Right atrium auricular region (tissue), 2 donors: ENCODE data around the gene RECK. TPM values are rescaled to one million over a fixed set of nuclear protein-coding genes. Genes with fewer than 3 reads are reported as not detected.

Experiments used
- DNase-seq: peaks from one replicate; pipeline ENCODE4 v3.0.0-alpha.2; 2019; ENCODE audit warnings: low spot score
- H3K27ac ChIP-seq, 2 donors: fragments of 200-600 bp; sonication (generic); 1 replicate in 1 of 2; 2 replicates in 1 of 2; pipeline ENCODE4 v1.5.1; 2016 to 2019
- H3K27me3 ChIP-seq, 2 donors: fragments of 200-600 bp; sonication (generic); one replicate each; pipeline versions ENCODE4 v1.5.1 to v1.6.0; 2017 to 2019
- H3K36me3 ChIP-seq: fragments of 200-600 bp; sonication (generic); one replicate; pipeline ENCODE4 v1.5.1; 2016
- H3K4me1 ChIP-seq, 2 donors: fragments of 200-600 bp; sonication (generic); one replicate each; pipeline versions ENCODE4 v1.5.1 to v1.6.0; 2017 to 2019
- H3K4me3 ChIP-seq, 2 donors: fragments of 200-600 bp; sonication (generic); 1 replicate in 1 of 2; 2 replicates in 1 of 2; pipeline ENCODE4 v1.5.1; 2017 to 2019; ENCODE audit warnings: mild to moderate bottlenecking in 1 of 2, moderate library complexity in 1 of 2
- H3K9me3 ChIP-seq, 2 donors: fragments of 200-600 bp; sonication (generic); one replicate each; pipeline ENCODE4 v1.5.1; 2019
- total RNA-seq, 2 donors: library from RNA; depleted of rRNA; stranded (reverse); fragments of >200 nt; gene quantifications; one replicate each; pipeline ENCODE4 v1.1.0, GENCODE V29; 2016
- TF ChIP-seq, protein P1 (sequence below), 2 donors: fragments of 200-600 bp; sonication (generic); IDR thresholded peaks; one replicate each; pipeline ENCODE4 v1.5.1; 2019; ENCODE audit warnings: antibody characterized with exemption in 2 of 2

RECK gene
- total RNA-seq, 2 donors from 2014 or later: 7.6 to 8.9 TPM

DNA sequence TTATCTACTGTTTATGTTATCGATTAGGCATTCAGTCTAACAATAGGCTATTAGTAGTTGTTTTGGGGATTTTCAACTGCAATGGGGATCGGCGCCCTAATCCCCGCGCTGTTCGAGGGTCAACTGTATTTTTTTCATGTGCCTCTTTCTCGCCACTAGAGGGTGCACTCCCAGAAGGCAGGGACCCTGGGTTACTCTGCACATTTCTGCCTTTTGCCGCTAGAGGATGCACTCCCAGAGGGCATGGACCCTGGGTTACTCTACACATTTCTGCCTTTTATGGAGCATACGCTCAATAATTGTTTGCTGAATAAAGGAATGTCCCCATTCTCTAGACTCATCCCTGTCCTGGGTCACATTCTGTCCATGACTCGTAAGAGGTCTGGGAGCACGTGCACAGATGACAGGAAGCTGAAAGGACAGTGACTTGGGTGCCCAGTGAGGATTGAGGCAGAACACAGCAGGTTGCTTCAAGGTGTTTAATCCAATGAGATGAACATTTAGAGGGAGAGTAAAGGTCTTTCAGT lies 27.9 kb upstream of the RECK start:
- H3K27me3 ChIP-seq: no peaks in the 10 kb centered on the region
- H3K4me1 ChIP-seq: no peaks in the 10 kb centered on the region
- peaks cover 0 to 12% of the 10 kb centered on the region in 2 donors for H3K9me3 ChIP-seq
- no peak overlapping the region for H3K4me3 ChIP-seq
- peak; percentile 71 for DNase-seq
- TF ChIP-seq, protein P1, sequence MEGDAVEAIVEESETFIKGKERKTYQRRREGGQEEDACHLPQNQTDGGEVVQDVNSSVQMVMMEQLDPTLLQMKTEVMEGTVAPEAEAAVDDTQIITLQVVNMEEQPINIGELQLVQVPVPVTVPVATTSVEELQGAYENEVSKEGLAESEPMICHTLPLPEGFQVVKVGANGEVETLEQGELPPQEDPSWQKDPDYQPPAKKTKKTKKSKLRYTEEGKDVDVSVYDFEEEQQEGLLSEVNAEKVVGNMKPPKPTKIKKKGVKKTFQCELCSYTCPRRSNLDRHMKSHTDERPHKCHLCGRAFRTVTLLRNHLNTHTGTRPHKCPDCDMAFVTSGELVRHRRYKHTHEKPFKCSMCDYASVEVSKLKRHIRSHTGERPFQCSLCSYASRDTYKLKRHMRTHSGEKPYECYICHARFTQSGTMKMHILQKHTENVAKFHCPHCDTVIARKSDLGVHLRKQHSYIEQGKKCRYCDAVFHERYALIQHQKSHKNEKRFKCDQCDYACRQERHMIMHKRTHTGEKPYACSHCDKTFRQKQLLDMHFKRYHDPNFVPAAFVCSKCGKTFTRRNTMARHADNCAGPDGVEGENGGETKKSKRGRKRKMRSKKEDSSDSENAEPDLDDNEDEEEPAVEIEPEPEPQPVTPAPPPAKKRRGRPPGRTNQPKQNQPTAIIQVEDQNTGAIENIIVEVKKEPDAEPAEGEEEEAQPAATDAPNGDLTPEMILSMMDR (IDR thresholded peaks at IDR 0.05): peak; percentile 82 to 89
- no peaks in the 10 kb centered on the region for H3K36me3 ChIP-seq
- H3K27ac ChIP-seq: no peak overlapping the region

DNA sequence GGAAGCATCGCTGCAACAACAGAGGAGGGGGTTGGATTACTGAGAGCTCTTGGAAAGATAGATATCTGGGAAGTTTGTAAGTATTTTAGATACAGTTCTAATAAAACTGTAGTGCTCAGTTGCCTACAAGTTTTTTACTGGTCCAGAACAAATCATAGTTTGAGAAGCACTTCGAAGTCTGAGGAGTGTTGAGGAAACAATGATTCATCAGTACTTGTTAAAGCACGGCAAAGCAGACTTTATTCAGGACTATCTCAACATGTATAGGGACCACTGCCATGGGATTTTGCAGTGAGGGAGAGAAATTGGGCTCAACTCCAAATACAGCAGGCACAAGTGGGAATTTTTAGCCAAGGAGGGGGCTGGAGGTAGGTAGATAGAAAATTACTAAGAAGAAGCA lies 25.3 kb upstream of the RECK start:
- DNase-seq: no peak
- TF ChIP-seq, protein P1 (IDR thresholded peaks at IDR 0.05): no peak
- H3K4me3 ChIP-seq: no peak overlapping the region
- H3K4me1 ChIP-seq: no peaks in the 10 kb centered on the region
- no peak overlapping the region for H3K27ac ChIP-seq
- no peaks in the 10 kb centered on the region for H3K27me3 ChIP-seq
- no peaks in the 10 kb centered on the region for H3K36me3 ChIP-seq
- peaks cover 0 to 2% of the 10 kb centered on the region in 2 donors for H3K9me3 ChIP-seq

GRCh38 chr9:36017278-36017677 lies 19.4 kb upstream of the RECK start:
- no peaks in the 10 kb centered on the region for H3K36me3 ChIP-seq
- no peaks in the 10 kb centered on the region for H3K9me3 ChIP-seq
- DNase-seq: no peak
- no peak overlapping the region for H3K27ac ChIP-seq
- no peaks in the 10 kb centered on the region for H3K4me1 ChIP-seq
- no peaks in the 10 kb centered on the region for H3K27me3 ChIP-seq
- TF ChIP-seq, protein P1 (IDR thresholded peaks at IDR 0.05): no peak
- H3K4me3 ChIP-seq: no peak overlapping the region

- no peak overlapping the region for H3K4me3 ChIP-seq
- no peak overlapping the region for H3K27ac ChIP-seq
- TF ChIP-seq, protein P1 (IDR thresholded peaks at IDR 0.05): no peak
- H3K27me3 ChIP-seq: no peaks in the 10 kb centered on the region
- H3K36me3 ChIP-seq: no peaks in the 10 kb centered on the region
- H3K4me1 ChIP-seq: no peaks in the 10 kb centered on the region
- no peak for DNase-seq
- no peaks in the 10 kb centered on the region for H3K9me3 ChIP-seq
Observed at GRCh38 chr9:36018129-36018528, 18.6 kb upstream of the RECK start.

DNA sequence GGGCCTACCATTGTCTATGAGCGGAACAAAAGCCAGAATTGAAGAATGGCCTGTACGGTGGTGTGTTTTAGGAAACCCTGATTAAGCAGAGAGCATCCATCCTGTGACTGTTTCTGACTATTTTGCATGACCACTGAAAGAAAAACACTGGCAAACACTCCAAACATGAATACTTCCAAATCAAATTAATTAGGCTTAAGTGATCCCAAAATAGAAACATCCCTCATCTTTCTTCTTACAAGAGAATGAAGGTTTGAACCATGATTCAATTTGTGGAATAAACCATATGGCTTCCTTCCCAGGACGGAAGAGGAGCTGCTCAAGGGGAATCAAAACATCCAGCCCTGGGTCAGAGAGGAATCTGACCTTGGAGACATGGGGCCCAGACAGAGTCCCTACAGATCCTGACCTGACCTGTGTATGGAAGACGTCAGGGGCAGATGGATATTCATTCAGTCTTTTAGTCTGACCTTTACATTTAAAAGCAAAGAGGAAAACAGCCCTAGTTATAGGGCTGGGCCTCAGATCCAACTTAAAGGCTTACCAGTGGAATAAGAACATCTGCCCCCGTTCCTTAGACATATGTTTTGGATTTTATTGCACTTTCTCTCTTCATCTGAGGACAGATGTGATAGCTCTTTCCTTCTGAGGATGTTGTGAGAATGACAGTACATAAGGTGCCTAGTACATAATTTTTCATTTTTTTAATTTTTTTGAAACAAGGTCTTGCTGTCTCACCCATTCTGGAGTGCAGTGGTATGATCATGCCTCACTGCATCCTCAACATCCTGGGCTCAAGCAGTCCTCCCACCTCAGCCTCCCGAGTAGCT lies 17.6 kb upstream of the RECK start:
- no peak overlapping the region for H3K27ac ChIP-seq

More for the DNA sequence above, 17.6 kb upstream of the RECK start:
- H3K4me3 ChIP-seq: no peak overlapping the region
- H3K36me3 ChIP-seq: no peaks in the 10 kb centered on the region
- no peaks in the 10 kb centered on the region for H3K4me1 ChIP-seq
- no peak for DNase-seq
- TF ChIP-seq, protein P1 (IDR thresholded peaks at IDR 0.05): no peak
- H3K9me3 ChIP-seq: no peaks in the 10 kb centered on the region
- no peaks in the 10 kb centered on the region for H3K27me3 ChIP-seq
